ENCODE data around the gene LACRT. TPM values are rescaled to one million over a fixed set of nuclear protein-coding genes. Genes with fewer than 3 reads are reported as not detected.

Gene LACRT
- total RNA-seq, 2 experiments from 2014 or later = not detected

DNA sequence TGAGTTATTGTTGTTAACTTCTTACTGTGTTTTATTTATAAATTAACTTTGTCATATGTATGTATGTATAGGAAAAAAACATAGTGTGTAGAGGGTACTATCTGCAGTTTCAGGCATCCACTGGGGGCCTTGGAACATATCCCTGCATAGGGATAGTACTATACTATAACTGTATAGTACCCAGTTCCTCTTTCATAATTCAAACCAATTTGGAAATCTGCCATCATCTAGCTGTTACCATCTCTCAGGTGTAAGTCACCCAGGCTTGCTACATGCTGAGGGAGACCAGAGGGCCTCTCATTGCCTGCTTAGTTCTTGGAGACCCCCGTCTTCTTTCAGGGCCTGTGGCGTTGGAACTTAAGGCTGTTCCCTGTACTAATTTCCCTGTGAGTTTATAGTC, 26.4 kb upstream of the LACRT start:
- Histone ChIP-seq H3K4me1 (ENCODE audit: insufficient read depth, low read length) (no peaks in the 10 kb centered on the region), H3K36me3 (ENCODE audit: insufficient read depth, low read length) (no peaks in the 10 kb centered on the region), H3K27me3 (ENCODE audit: control insufficient read depth in 1 of 2, insufficient read depth in 2 of 2, low read length in 2 of 2) (peaks cover 8 to 9% of the 10 kb centered on the region in 2 experiments), H3K9me3 (ENCODE audit: control insufficient read depth in 1 of 2, insufficient read depth in 1 of 2, low read length in 2 of 2) (no peaks in the 10 kb centered on the region), H3K27ac (ENCODE audit: low read depth in 1 of 2, low read length in 2 of 2) (no peak overlapping the region), H3K4me3 (ENCODE audit: low read length) (no peak overlapping the region)
- ChIA-PET CTCF (no interaction called here), POLR2A (no interaction called here)
- intact Hi-C loops (cut with DNase I, micrococcal nuclease) = no loop called here
- ATAC-seq (ENCODE audit: poor library complexity) = no peak
- Mint-ChIP-seq H3K27ac (no peak overlapping the region), H3K4me1 (ENCODE audit: low read depth) (no peaks in the 10 kb centered on the region), H3K9me3 (no peaks in the 10 kb centered on the region), H3K36me3 (ENCODE audit: low read depth) (no peaks in the 10 kb centered on the region), H3K4me3 (no peak overlapping the region), H3K27me3 (peaks cover 47% of the 10 kb centered on the region)
- TF ChIP-seq, protein P1, sequence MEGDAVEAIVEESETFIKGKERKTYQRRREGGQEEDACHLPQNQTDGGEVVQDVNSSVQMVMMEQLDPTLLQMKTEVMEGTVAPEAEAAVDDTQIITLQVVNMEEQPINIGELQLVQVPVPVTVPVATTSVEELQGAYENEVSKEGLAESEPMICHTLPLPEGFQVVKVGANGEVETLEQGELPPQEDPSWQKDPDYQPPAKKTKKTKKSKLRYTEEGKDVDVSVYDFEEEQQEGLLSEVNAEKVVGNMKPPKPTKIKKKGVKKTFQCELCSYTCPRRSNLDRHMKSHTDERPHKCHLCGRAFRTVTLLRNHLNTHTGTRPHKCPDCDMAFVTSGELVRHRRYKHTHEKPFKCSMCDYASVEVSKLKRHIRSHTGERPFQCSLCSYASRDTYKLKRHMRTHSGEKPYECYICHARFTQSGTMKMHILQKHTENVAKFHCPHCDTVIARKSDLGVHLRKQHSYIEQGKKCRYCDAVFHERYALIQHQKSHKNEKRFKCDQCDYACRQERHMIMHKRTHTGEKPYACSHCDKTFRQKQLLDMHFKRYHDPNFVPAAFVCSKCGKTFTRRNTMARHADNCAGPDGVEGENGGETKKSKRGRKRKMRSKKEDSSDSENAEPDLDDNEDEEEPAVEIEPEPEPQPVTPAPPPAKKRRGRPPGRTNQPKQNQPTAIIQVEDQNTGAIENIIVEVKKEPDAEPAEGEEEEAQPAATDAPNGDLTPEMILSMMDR (IDR thresholded peaks at IDR 0.05) = no peak
- DNase-seq = no peak

DNA sequence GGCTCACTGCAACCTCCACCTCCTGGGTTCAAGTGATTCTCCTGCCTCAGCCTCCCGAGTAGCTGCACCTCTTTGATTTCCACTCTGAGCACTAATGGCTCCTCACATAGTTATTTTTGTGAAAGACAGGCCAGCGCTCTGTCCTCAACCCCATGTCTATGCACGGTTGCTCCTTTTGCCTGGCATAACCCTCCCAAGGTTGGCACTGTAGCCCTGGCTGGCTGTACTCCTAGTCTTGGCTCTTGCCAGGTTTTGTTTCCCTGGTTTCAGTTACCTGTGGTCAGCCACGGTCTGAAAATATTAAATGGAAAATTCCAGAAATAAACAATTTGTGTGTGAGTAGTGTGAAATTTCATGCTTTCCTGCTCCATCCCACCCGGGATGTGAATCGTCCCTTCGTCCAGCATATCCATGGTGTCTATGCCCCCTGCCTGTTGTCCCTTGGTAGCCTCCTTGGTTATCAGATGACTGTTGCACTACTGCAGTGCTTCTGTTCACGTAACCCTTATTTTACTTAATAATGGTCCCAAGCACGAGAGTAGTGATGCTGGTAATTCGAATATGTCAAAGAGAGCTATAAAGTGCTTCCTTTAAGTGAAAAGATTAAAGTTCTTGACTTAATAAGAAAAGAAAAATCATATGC, 25.7 kb upstream of the LACRT start:
- Histone ChIP-seq H3K4me1 (ENCODE audit: insufficient read depth, low read length) (no peaks in the 10 kb centered on the region), H3K9me3 (ENCODE audit: control insufficient read depth in 1 of 2, insufficient read depth in 1 of 2, low read length in 2 of 2) (no peaks in the 10 kb centered on the region), H3K27ac (ENCODE audit: low read depth in 1 of 2, low read length in 2 of 2) (no peak overlapping the region), H3K36me3 (ENCODE audit: insufficient read depth, low read length) (no peaks in the 10 kb centered on the region), H3K4me3 (ENCODE audit: low read length) (no peak overlapping the region), H3K27me3 (ENCODE audit: control insufficient read depth in 1 of 2, insufficient read depth in 2 of 2, low read length in 2 of 2) (peaks cover 4 to 8% of the 10 kb centered on the region in 2 experiments)
- no peak overlapping the region for H3K4me3 Mint-ChIP-seq
- ChIA-PET POLR2A (no interaction called here), CTCF (interaction anchor here (0.8 kb wide), 1 partner anchor 412 kb away, joined by 3 read pairs; no protein-coding TSS in a partner anchor)
- no peaks in the 10 kb centered on the region for H3K9me3 Mint-ChIP-seq
- H3K27ac Mint-ChIP-seq = no peak overlapping the region
- intact Hi-C loops (cut with DNase I, micrococcal nuclease) = no loop called here
- DNase-seq (no peak), ATAC-seq (ENCODE audit: poor library complexity) (no peak)
- TF ChIP-seq, protein P1 (IDR thresholded peaks at IDR 0.05) = no peak
- H3K4me1 Mint-ChIP-seq (ENCODE audit: low read depth) = no peaks in the 10 kb centered on the region
- no peaks in the 10 kb centered on the region for H3K36me3 Mint-ChIP-seq (ENCODE audit: low read depth)
- H3K27me3 Mint-ChIP-seq = peaks cover 45% of the 10 kb centered on the region

DNA sequence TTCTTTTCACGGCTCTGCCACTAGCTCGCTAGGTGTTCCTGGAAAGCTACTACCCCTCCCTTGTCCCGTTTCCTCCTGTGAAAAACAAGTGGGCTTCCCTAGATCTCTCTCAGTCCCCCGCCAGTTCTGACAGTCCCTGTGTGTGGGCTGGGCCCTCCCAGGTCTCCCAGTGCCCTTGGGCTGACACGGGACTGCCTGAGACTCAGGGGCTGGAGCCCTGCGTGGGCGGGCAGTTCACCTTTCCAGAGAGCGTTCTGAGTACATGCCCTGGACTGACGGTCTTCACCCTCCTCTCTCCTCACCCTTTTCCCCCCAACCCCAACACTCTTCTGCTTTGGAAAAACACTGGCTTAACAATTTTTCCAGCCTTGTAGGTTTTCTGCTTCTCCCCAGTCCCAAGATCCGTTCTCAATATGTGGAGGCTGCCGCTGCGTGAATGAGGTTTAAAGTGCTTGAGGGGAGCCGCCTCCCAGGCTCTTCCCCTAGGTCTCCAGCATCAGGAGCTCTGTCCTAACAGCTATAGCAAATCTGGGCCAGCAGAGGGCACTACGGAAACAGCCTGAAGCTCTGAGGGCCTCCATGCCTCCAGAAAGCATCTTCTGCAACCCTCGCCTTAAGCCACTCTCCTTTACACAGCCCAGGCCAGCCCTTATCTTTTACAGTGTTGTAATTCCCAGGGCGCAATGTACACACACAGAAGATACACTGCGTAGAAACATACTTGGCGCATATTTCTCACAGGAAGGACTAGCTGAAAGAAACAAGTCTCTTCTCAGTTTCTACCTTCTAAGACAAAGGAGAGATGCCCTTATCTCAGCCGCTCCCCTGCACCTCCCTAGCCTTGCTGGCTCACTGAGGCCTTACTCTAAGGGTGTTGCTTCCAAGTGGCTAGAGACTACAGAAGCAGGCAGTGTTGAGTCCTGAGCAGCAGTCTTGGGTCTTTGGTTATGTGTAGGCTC, 23.9 kb upstream of the LACRT start:
- no peaks in the 10 kb centered on the region for H3K4me1 Mint-ChIP-seq (ENCODE audit: low read depth)
- Histone ChIP-seq H3K4me3 (ENCODE audit: low read length) (no peak overlapping the region), H3K36me3 (ENCODE audit: insufficient read depth, low read length) (no peaks in the 10 kb centered on the region), H3K9me3 (ENCODE audit: control insufficient read depth in 1 of 2, insufficient read depth in 1 of 2, low read length in 2 of 2) (no peaks in the 10 kb centered on the region), H3K27ac (ENCODE audit: low read depth in 1 of 2, low read length in 2 of 2) (no peak overlapping the region), H3K4me1 (ENCODE audit: insufficient read depth, low read length) (no peaks in the 10 kb centered on the region), H3K27me3 (ENCODE audit: control insufficient read depth in 1 of 2, insufficient read depth in 2 of 2, low read length in 2 of 2) (peaks cover 8 to 9% of the 10 kb centered on the region in 2 experiments)
- POLR2A ChIA-PET = no interaction called here
- H3K27me3 Mint-ChIP-seq = peaks cover 48% of the 10 kb centered on the region
- intact Hi-C loops (cut with DNase I, micrococcal nuclease) = no loop called here
- H3K27ac Mint-ChIP-seq = no peak overlapping the region
- CTCF ChIA-PET = interaction anchor here (1.0 kb wide), 3 partner anchors 13 to 414 kb away, joined by 3 read pairs; no protein-coding TSS in a partner anchor
- no peak overlapping the region for H3K4me3 Mint-ChIP-seq
- ATAC-seq (ENCODE audit: poor library complexity) (no peak), DNase-seq (peak in 13 of 14 experiments; percentile 3 to 56 (median 21))
- no peaks in the 10 kb centered on the region for H3K9me3 Mint-ChIP-seq
- TF ChIP-seq, protein P1 (IDR thresholded peaks at IDR 0.05) = peak; percentile 49
- H3K36me3 Mint-ChIP-seq (ENCODE audit: low read depth) = no peaks in the 10 kb centered on the region

Measured in CD4-positive, alpha-beta T cell (primary cell).